Measurements from ENCODE around the gene ARSG.

The ARSG gene

GRCh38 chr17:68422821-68423220 is 131.5 kb downstream of the ARSG start:
- no peak for TF ChIP-seq CTCF (conservative IDR thresholded peaks at IDR 0.05; ENCODE audit: low read depth, low read length)
- no peak overlapping the region for H3K4me3 ChIP-seq (ENCODE audit: low read depth, low read length)
- DNase-seq (ENCODE audit: low read depth): no peak

- TF ChIP-seq CTCF (conservative IDR thresholded peaks at IDR 0.05; ENCODE audit: low read depth, low read length): no peak
- H3K4me3 ChIP-seq (ENCODE audit: low read depth, low read length): no peak overlapping the region
- no peak for DNase-seq (ENCODE audit: low read depth)
These were observed 132.0 kb downstream of the ARSG start for GRCh38 chr17:68423251-68423650.

- TF ChIP-seq CTCF (conservative IDR thresholded peaks at IDR 0.05; ENCODE audit: low read depth, low read length): no peak
- no peak overlapping the region for H3K4me3 ChIP-seq (ENCODE audit: low read depth, low read length)
- no peak for DNase-seq (ENCODE audit: low read depth)
These were observed 132.9 kb downstream of the ARSG start for GRCh38 chr17:68424203-68424602.

- H3K4me3 ChIP-seq (ENCODE audit: low read depth, low read length): no peak overlapping the region
- no peak for TF ChIP-seq CTCF (conservative IDR thresholded peaks at IDR 0.05; ENCODE audit: low read depth, low read length)
These were observed 133.6 kb downstream of the ARSG start for GRCh38 chr17:68424861-68425260.

GRCh38 chr17:68425979-68426378 is 134.7 kb downstream of the ARSG start:
- no peak for TF ChIP-seq CTCF (conservative IDR thresholded peaks at IDR 0.05; ENCODE audit: low read depth, low read length)
- DNase-seq (ENCODE audit: low read depth): no peak
- no peak overlapping the region for H3K4me3 ChIP-seq (ENCODE audit: low read depth, low read length)

More at GRCh38 chr17:68424861-68425260, 133.6 kb downstream of the ARSG start:
- no peak for DNase-seq (ENCODE audit: low read depth)

GRCh38 chr17:68427575-68427974 is 136.3 kb downstream of the ARSG start:
- no peak for DNase-seq (ENCODE audit: low read depth)
- no peak for TF ChIP-seq CTCF (conservative IDR thresholded peaks at IDR 0.05; ENCODE audit: low read depth, low read length)
- H3K4me3 ChIP-seq (ENCODE audit: low read depth, low read length): no peak overlapping the region

- no peak for DNase-seq (ENCODE audit: low read depth)
- TF ChIP-seq CTCF (conservative IDR thresholded peaks at IDR 0.05; ENCODE audit: low read depth, low read length): no peak
- no peak overlapping the region for H3K4me3 ChIP-seq (ENCODE audit: low read depth, low read length)
These were observed 137.3 kb downstream of the ARSG start for GRCh38 chr17:68428498-68429172.
